ENCODE results near the gene ZNF490. TPM values are rescaled to one million over a fixed set of nuclear protein-coding genes. Genes with fewer than 3 reads are reported as not detected.
"Not testable (repeated sequence)": the region's sequence is repeated elsewhere in the genome, so short reads cannot be mapped to it uniquely, and the experiment has no call there.

Gene ZNF490
- total RNA-seq, 1 donor from 2014 or later, result 11.9 TPM

GRCh38 chr19:12623361-12624031, 12.9 kb upstream of the ZNF490 start:
- H3K27me3 Mint-ChIP-seq (ENCODE audit: unreplicated experiment), result peaks cover 2% of the 10 kb centered on the region
- H3K36me3 Mint-ChIP-seq (ENCODE audit: low read depth, unreplicated experiment), result peaks cover 57% of the 10 kb centered on the region
- TF ChIP-seq, protein P1, sequence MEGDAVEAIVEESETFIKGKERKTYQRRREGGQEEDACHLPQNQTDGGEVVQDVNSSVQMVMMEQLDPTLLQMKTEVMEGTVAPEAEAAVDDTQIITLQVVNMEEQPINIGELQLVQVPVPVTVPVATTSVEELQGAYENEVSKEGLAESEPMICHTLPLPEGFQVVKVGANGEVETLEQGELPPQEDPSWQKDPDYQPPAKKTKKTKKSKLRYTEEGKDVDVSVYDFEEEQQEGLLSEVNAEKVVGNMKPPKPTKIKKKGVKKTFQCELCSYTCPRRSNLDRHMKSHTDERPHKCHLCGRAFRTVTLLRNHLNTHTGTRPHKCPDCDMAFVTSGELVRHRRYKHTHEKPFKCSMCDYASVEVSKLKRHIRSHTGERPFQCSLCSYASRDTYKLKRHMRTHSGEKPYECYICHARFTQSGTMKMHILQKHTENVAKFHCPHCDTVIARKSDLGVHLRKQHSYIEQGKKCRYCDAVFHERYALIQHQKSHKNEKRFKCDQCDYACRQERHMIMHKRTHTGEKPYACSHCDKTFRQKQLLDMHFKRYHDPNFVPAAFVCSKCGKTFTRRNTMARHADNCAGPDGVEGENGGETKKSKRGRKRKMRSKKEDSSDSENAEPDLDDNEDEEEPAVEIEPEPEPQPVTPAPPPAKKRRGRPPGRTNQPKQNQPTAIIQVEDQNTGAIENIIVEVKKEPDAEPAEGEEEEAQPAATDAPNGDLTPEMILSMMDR (IDR thresholded peaks at IDR 0.05; ENCODE audit: unreplicated experiment), result no peak
- H3K9me3 Mint-ChIP-seq (ENCODE audit: unreplicated experiment), result peaks cover 9% of the 10 kb centered on the region
- H3K4me3 Mint-ChIP-seq (ENCODE audit: unreplicated experiment), result peak overlapping the region; percentile 27
- H3K4me1 Mint-ChIP-seq (ENCODE audit: unreplicated experiment), result no peaks in the 10 kb centered on the region
- H3K27ac Mint-ChIP-seq (ENCODE audit: unreplicated experiment), result no peak overlapping the region
- DNase-seq (ENCODE audit: low spot score), result no peak

DNA sequence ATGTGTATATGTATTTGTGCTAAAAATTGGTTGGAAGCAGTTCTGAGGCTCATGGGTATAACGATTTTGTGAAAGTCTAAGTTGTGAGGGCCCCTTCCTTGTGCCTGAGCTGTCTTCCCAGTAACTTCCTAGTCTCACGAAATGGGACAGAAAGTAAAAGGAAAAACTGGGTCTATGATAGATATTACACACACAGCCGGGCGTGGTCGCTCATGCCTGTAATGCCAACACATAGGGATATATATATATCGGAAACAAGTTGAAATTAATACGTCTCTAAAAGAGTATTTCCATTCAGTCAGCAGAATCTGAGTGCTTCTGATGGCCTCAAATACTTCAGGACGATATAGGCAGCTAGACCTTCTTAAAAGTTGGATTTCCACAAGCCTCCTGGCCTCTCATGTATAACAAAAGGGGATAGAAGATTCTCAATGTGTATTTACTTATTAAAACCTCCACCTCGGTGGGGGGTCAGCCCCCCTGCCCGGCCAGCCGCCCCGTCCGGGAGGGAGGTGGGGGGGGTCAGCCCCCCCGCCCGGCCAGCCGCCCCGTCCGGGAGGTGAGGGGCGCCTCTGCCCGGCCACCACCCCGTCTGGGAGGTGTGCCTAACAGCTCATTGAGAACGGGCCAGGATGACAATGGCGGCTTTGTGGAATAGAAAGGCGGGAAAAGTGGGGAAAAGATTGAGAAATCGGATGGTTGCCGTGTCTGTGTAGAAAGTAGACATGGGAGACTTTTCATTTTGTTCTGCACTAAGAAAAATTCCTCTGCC, 10.8 kb upstream of the ZNF490 start:
- H3K4me3 Mint-ChIP-seq (ENCODE audit: unreplicated experiment); H3K9me3 Mint-ChIP-seq (ENCODE audit: unreplicated experiment); H3K4me1 Mint-ChIP-seq (ENCODE audit: unreplicated experiment); H3K27me3 Mint-ChIP-seq (ENCODE audit: unreplicated experiment); DNase-seq (ENCODE audit: low spot score); H3K27ac Mint-ChIP-seq (ENCODE audit: unreplicated experiment): not testable (repeated sequence)
- peaks cover 38% of the 10 kb centered on the region for H3K36me3 Mint-ChIP-seq (ENCODE audit: low read depth, unreplicated experiment)

GRCh38 chr19:12617646-12618045, 7.0 kb upstream of the ZNF490 start:
- peaks cover 18% of the 10 kb centered on the region for H3K36me3 Mint-ChIP-seq (ENCODE audit: low read depth, unreplicated experiment)
- H3K4me1 Mint-ChIP-seq (ENCODE audit: unreplicated experiment), result peaks cover 3% of the 10 kb centered on the region
- no peak overlapping the region for H3K4me3 Mint-ChIP-seq (ENCODE audit: unreplicated experiment)
- TF ChIP-seq, protein P1 (IDR thresholded peaks at IDR 0.05; ENCODE audit: unreplicated experiment), result no peak
- H3K27ac Mint-ChIP-seq (ENCODE audit: unreplicated experiment), result no peak overlapping the region
- H3K27me3 Mint-ChIP-seq (ENCODE audit: unreplicated experiment), result peaks cover 2% of the 10 kb centered on the region
- DNase-seq (ENCODE audit: low spot score), result no peak
- H3K9me3 Mint-ChIP-seq (ENCODE audit: unreplicated experiment), result no peaks in the 10 kb centered on the region

DNA sequence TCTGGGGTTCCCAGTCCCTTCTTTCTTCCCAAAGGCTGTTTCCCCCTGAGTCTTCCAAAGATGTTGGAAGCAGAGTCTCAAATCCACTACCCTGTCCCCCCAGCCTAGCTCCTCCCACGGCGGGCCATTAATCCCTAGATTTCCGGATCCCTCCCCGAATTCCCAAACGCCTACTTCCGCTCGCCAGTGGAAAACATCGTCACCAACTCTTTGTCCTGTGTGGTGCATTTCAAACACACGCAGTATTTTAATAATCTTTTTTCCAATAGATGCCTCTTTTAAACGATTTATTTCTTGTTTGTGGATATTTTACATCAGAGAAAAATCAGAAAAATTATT, 717 bp upstream of the ZNF490 start:
- H3K9me3 Mint-ChIP-seq (ENCODE audit: unreplicated experiment), result no peaks in the 10 kb centered on the region
- peaks cover 13% of the 10 kb centered on the region for H3K27me3 Mint-ChIP-seq (ENCODE audit: unreplicated experiment)
- peaks cover 6% of the 10 kb centered on the region for H3K4me1 Mint-ChIP-seq (ENCODE audit: unreplicated experiment)
- H3K36me3 Mint-ChIP-seq (ENCODE audit: low read depth, unreplicated experiment), result peaks cover 12% of the 10 kb centered on the region
- TF ChIP-seq, protein P1 (IDR thresholded peaks at IDR 0.05; ENCODE audit: unreplicated experiment), result no peak
- peak overlapping the region; percentile 100 for H3K4me3 Mint-ChIP-seq (ENCODE audit: unreplicated experiment)
- H3K27ac Mint-ChIP-seq (ENCODE audit: unreplicated experiment), result peak overlapping the region; percentile 100
- peak; percentile 74 for DNase-seq (ENCODE audit: low spot score)

DNA sequence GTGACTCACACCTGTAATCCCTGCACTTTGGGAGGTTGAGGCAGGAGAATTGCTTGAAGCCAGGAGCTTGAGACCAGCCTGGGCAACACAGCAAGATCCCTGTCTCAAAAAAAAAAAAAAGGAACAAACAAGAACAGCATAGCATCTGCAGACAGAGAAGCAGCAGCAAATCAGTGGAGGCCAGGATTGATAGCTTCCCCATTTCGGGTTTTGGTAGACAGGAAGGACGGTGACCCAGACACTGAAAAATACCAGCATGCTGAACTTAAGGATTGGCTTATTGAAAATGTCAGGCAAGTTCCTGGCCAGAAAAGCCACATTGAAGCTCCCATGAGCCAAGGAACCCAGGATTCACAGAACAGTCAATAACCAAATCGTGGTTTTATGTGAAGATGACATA, 3.0 kb downstream of the ZNF490 start:
- H3K36me3 Mint-ChIP-seq (ENCODE audit: low read depth, unreplicated experiment), result peaks cover 6% of the 10 kb centered on the region
- no peak overlapping the region for H3K4me3 Mint-ChIP-seq (ENCODE audit: unreplicated experiment)
- TF ChIP-seq, protein P1 (IDR thresholded peaks at IDR 0.05; ENCODE audit: unreplicated experiment), result no peak
- DNase-seq (ENCODE audit: low spot score), result no peak
- peaks cover 13% of the 10 kb centered on the region for H3K27me3 Mint-ChIP-seq (ENCODE audit: unreplicated experiment)
- H3K9me3 Mint-ChIP-seq (ENCODE audit: unreplicated experiment), result no peaks in the 10 kb centered on the region
- H3K4me1 Mint-ChIP-seq (ENCODE audit: unreplicated experiment), result peaks cover 3% of the 10 kb centered on the region
- no peak overlapping the region for H3K27ac Mint-ChIP-seq (ENCODE audit: unreplicated experiment)
